ENCODE data around the gene KIF6.
"Not testable (repeated sequence)": the region's sequence is repeated elsewhere in the genome, so short reads cannot be mapped to it uniquely, and the experiment has no call there.

Gene KIF6

DNA sequence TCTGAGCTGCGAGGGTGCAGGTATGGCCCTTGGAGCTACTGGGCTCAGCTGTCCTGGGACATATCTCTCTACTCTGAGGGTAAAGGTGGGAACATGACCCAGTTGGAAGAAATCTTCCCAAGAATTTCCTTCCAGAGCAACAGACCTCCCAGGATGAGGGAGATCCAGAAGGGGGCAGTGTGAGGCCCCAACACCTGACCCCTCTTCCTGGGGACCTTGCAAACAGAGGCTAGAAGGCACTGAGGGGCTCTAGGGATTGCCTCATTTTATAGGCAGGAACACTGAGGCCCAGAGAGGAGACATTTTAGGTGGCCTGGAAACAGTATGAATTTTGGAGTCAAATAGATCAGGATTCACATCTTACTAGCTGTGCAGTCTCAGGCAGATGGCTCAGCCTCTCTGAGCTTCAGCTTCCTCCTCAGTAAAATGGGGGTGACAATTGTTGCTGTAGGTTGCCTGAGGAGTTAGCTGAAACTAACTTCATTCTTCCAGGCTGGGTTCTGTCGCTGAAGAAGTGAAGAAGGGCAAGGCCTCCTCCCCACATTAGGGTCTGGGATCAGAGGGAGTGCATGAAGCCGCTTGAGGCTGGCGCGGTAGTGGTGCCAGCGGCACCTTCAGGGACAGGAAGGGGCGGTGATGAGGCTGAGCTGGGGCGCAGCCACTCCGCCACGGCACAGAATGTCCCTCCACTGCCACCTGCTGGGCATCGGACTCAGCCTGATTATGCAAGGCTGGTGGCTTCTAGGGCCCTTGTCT, 422.4 kb downstream of the KIF6 start:
- DNase-seq: no peak

DNA sequence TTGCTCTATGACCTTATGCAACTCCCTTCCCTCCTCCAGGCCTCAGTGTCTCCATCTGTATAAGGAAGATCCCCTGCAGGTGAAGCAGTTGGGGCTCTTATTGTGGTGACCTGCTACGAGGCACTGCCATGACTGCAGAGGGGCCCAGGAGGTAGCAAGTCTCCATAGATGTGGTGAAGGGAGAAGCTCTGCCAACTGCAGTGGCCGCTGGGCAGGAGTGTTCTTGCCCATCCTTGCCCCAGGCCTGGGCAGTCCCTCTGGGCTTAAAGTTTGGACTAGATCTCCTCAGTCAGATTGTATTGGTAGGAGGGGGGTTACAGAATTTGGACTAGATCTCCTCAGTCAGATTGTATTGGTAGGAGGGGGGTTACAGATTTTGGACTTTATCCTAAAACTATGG, 423.2 kb downstream of the KIF6 start:
- DNase-seq: no peak

DNA sequence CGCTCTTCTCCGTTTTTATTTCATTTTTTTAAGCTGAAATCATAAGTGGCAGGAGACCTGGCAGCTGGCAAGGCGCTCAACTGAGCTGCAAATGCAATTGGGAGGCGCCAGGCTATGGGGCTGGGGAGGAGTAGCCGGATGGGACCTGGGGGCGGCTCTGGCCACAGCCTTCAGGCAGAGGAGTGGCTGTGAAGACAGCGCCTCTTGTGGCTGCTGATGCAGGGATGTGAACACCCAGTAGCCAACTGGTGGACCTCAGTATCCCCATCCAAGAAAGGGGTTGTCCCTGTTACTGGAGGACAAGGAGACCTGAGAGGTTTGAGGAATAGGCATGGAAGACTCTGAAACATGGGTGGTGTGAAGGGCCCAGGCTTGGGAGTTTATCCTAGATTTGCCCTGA, 423.6 kb downstream of the KIF6 start:
- no peak for DNase-seq

DNA sequence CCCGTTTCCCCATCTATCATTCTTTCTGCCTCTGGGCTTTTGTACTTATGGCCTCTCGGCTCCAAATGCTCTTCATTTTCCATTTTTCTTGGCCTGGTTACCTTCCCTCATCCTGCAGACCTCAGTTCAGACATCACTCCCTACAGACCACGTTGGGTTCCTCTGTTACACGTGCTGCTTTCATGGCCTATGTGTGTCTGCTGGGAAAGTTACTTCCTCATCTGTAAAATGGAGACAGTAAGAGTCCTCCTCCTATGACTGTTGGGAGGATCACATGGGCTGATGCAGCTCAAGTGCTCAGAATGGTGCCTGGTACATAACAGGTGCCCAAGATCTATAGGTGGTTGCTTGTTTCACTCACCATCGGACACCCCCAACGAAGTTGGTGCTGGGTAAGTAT, 424.5 kb downstream of the KIF6 start:
- DNase-seq: no peak

DNA sequence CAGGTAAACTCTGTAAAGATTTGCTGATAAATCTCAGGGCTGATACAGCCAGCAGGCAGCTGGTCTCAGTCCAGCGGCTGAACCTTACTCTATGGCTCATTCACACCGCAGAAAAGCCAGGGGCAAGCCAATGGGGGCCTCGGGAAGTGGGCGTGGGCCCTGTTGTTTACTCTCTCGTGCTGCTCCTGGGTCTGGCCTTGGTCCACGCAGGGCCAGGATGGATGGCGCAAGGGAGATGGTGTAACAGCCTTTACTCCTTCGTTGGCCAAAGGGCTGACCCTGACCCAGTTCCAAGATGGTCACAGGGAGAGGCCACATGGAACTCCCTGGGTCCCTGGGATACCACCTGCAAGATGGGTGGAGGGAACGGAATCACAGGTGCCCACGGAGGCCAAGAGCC, 427.1 kb downstream of the KIF6 start:
- DNase-seq: no peak

DNA sequence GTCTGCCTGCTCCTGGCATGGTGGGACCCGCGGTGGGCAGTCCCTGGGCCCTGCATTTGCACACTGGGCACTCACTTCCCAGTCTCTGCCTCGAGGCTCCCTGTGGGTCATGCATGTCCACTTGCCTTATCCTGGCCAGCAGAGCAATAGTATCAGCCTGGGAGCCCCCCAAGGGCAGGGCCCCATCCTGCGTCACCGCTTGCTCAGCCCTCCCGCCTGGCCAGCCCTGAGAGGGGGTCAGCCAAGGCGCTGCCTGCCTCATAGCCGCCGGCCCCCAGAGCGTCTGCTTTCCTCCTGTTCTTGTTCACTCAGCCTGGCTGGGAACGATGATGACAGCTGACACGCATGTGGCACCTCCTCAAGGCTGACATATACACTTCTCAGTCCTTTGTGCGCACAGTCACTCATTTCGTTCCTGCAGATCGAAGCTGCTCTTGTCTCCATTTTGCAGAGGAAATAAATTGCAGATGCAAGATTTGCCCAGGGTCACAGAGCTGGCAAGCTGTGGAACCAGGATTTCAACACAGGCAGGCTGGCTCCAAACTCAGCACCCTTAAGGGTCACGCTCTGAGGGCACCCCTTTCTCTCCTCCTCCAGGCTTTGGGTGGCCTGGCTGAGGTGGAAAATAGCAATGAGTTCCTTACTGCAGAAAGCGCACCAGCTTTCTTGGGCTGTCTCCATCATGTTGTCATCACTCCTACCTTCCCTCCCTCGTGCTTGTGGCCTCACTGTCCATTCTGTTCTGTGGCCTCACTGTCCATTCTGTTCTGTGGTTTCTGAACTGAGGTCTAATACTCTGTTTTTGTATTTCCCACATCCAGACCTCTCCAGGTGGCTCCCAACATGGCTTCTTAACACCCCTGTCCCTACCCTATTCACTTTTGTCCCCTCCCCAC, 428.2 kb downstream of the KIF6 start:
- DNase-seq: no peak

DNA sequence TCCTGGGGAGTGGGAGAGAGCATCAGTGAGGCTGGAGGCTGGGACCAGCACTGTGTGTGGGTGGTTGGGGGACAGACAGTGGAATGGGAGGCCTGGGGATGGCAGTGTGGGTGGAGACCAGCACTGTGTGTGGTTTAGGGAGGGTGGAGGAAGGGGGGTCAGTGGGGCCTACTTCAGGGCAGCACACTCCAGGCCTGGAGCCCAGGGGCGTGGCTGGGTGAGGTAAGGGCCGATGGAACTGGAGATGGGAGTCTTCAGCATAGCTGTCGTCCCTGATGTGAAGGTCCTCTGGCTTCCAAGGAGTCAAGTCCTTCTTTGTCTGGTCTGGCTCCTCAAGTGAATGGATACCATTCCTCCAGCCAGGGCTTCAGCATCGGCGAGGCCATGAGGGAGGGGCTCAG, 429.6 kb downstream of the KIF6 start:
- DNase-seq: no peak

DNA sequence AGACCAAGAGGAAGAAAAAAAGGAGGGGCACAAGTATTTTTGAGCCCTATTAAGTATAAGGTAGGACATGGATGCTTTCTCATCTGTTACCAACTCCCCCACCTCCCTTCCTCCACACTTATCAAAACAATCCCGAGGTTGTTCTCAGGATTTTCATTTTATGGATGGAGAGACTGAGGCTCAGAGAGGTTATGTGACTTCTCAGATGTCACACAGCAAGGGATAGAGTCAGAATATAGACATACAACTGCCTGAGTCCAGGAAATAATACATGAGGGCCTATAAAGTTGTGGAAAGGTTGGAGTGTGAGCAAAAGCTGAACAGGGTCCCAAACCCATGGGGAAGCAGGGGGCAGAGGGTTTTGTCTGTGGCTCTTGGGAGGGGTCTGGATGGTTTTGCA, 430.3 kb downstream of the KIF6 start:
- DNase-seq: no peak

DNA sequence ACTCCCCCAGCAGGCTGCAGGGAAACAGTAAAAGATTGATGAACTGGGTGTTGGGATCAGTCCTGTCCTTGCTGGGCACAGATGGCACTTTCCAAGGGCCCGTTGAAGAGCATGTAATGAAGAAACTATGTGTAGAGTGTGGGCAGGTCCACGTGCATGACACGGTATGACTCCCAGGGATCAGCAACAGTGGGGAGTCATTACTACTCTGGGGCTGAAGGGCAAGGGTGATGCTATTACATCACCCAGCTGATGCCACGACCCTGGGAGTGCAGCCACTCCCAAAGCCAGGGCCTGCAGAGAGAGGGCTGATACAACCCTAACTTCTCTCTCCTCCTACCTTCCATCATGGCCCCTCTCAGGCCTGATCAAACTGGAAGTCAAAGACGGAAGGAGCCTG, 431.1 kb downstream of the KIF6 start:
- no peak for DNase-seq

DNA sequence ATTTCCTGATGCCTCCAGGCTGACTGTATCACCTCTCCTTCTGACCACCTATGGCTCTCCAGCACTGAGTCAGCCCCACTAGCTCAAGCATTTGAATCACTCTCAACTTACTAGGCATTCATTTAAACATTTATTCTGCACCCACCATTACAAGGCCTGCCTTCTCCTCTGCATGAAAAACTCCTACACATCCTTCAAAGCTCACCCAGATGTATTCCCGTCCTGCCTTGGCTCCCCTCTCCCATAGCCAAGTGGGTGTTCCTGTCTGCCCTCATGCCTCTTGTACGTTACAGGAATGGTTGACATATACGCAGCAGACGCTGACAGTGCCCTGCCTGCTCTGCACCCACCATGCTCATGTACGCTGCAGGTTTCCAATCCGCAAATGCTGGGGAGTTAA, 432.6 kb downstream of the KIF6 start:
- DNase-seq: no peak

DNA sequence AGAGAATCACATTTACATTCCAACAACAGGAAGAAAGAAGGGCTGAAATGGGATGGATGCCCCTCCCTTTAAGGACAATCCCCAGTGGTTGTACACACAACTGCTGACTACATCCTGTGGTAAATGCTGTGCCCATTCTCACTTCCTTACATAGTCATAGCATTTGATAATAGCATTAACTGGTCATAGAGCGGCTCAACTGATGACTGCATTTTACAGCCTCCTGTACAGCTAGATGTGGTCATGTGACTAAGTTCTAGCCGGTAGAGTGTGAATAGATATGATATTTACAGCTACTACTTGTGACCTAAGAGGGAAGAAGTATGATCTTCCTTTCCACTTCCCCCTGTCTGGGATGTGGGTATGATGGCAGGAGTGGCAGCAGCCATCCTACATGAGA, 435.7 kb downstream of the KIF6 start:
- DNase-seq: no peak

DNA sequence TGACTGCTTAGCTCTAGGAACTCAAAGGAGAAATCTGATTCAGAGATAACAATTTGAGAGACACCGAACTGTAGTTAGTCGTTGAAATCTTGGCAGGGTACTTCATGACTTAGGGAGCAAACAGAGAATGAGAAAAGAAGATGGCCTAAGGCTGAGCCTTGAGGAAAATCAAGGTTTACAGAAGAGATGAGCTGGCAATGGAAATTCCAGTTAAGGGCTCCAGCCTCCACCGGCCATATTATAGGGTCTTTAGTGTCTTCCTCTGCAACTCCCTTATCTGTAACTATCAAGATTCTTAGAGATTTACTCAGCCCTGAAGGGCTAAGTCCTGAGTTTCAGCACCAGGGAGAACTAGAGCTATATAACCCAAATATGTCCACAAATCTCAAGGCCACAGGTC, 437.6 kb downstream of the KIF6 start:
- no peak for DNase-seq

DNA sequence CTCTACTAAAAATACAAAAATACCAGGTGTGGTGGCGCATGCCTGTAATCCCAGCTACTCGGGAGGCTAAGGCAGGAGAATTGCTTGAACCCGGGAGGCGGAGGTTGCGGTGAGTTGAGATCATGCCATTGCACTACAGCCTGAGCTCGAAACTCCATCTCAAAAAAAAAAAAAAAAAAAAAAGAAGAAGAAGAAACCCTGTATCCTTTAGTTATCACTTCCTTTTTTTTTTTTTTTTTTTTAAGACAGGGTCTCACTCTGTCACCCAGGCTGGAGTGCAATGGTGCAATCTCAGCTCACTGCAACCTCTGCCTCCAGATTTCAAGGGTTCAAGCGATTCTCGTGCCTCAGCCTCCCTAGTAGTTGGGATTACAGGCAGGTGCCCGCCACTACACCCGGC, 438.6 kb downstream of the KIF6 start:
- DNase-seq: not testable (repeated sequence)

DNA sequence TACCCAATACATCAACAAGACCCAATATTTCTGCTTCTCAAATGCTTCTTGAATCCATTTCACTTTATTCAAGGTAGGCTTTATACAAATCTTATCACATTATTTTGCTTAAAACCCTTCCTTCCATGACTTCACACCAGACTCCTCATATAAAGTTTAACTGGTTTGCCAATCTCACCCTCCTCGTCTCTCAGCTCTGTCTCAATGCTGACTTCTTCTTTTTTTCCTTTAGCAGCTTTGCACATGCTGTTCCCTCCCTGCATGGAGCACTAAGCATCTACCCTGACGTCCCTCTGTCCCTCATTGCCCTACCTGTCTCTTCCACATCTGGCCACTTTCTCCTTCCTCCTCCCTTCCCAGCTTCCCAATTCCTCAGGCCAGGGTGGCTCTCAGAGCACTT, 442.4 kb downstream of the KIF6 start:
- no peak for DNase-seq

DNA sequence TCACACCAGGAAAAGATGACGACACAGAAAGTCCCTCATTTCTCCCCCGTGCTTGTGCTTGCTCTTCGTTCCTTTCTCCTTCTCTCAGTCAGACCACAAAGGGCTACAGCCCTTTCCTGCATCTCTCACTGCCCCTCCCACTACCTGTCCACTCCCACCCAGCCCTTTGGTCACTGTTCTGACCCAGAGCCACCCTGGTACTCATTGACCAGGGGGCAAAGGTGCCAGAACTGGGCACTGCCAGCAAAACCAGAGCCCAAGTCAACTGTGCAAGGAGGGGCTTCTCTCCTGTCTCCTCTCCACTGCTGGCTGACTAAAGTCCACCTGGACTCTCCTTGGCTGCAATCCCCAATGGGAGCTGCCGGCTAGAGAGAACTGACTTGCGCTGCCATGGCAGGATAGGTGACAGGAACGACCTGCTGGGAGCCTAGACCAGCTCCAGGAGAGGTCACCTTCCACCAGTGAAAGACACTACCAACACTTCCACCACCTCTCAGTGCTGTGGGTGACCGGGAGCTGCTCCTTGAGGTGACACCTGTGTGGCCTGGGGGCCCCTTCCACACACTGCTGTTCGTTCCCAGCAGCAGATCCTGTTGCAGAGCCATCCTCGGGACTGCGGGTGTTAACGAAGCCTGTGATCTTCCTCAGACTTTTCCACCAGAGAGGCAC, 443.8 kb downstream of the KIF6 start:
- no peak for DNase-seq

DNA sequence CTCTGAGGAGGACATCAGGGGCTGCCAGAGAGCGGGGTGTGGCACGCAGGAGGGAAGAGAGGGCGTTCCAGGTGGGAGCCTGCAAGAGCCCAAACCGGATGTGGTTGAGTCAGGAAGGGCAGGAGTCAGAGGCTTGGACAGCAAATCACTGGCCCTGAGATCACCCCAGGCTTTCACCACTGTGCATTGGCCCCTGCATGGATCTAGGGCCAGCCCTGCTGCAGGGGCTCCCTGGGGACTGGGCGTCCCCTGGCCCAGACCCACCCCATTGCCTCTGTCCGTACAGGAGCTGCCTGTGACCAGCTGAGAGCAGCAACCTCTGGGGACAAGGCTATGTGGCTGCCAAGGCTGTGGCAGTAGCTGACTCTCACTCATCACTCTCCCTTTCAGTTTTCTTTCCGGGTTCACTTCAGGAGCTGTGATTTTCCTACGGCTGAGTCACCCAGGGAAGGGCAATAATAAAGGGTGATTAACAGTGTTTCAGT, 444.9 kb downstream of the KIF6 start:
- DNase-seq: no peak

Data from cortex of kidney (tissue), 1 donor.